ENCODE data around the gene NNAT.
"Not testable (repeated sequence)": the region's sequence is repeated elsewhere in the genome, so short reads cannot be mapped to it uniquely, and the experiment has no call there.

NNAT gene

DNA sequence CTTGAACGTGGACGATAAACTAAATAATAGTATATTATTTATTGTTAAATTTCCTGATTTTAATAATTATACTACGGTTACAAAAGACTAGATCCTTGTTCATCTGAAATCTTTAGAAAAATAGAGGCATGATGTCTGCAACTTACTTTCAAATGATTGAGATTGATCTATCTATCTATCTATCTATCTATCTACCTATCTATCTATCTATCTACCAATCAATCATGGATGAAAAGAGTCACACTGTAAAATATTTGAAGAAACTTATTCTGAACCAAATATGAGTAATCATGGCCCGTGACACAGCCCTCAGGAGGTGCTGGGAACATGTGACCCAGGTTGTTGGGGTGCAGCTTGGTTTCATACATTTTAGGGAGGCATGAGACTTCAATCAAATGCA is 18.4 kb downstream of the NNAT start:
- in situ Hi-C loops (cut with MboI; ENCODE audit: low sequenced_read_pairs): loop anchor here (5.0 kb wide), 1 partner anchor 342 kb away; no protein-coding TSS in a partner anchor

DNA sequence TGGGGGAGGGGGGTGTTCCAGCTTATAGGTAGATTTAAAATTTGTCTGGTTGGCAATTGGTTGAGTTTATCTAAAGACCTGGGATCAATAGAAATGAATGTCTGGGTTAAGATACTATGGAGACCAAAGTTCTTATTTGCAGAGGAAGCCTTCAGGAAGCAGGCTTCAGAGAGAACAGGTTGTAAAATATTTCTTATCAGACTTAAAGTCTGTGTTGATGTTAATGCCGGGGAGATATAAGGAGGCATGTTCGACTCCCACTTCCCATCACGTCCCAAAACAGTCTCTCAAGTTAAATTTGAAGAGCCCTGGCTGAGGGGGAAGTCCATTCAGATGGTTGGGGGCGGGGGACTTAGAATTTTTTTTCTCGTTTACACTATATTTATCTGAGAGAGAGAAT is 19.0 kb downstream of the NNAT start:
- in situ Hi-C loops (cut with MboI; ENCODE audit: low sequenced_read_pairs): no loop called here

GRCh38 chr20:37540838-37541237 is 19.8 kb downstream of the NNAT start:
- in situ Hi-C loops (cut with MboI; ENCODE audit: low sequenced_read_pairs): not testable (repeated sequence)

- in situ Hi-C loops (cut with MboI; ENCODE audit: low sequenced_read_pairs): no loop called here
These were observed 20.3 kb downstream of the NNAT start for GRCh38 chr20:37541326-37541725.

- in situ Hi-C loops (cut with MboI; ENCODE audit: low sequenced_read_pairs): no loop called here
These were observed 21.2 kb downstream of the NNAT start for GRCh38 chr20:37542281-37542680.

DNA sequence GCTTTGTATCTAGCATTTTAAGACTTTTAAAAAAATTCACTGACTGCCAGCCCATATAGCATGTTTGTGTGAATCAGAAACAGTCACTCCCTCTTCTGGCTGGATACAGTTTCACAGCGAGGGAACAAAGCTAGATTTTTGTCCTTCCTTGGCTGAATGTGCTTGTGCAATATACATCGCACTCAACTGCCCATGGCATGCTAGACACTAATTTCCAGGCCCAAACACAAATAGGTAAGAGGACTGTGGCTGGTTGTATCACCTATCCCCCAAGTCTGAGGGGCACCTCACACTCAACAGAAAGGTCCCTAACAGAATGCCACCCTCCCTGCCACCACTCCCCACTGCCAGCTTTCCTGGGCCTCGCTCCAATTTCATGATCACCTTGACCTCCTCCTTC is 22.8 kb downstream of the NNAT start:
- in situ Hi-C loops (cut with MboI; ENCODE audit: low sequenced_read_pairs): no loop called here

DNA sequence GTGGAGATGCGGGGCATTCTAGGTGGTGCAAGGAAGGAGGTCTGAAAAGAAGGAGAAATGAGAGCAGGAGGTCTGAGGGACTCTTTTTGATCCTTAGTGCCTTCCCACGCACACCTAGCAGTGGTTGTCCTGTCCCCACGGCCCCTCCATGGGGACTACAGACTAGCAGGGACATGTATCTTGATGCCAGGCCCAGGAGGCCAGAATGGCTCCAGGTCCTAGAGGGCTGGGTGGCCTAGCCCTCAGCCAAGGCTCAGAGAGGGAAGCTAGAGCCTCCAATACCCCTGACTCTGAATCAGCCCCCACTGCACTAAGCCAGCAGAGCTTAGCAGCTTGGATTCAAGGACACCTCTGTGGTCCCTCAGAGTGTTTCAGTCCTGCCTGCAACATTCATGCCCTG is 23.3 kb downstream of the NNAT start:
- in situ Hi-C loops (cut with MboI; ENCODE audit: low sequenced_read_pairs): no loop called here

DNA sequence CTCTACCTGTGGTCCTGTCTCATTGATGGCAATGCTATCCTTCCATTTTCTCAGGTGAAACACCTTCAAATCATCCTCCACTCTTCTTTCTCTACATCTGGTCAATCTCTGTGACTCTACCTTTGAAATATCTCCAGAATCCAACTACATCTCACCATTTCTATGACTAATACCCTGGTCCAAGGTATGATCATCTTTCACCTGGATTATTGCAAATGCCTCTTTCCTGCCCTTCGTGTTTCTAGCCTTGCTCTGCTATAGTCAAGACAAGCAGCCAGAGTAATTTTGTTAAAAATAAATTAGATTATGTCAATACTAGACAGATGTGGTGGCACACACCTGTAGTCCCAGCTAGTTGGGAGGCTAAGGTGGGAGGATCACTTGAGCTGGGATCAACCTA is 24.5 kb downstream of the NNAT start:
- in situ Hi-C loops (cut with MboI; ENCODE audit: low sequenced_read_pairs): no loop called here

- in situ Hi-C loops (cut with MboI; ENCODE audit: low sequenced_read_pairs): no loop called here
These were observed 26.9 kb downstream of the NNAT start for GRCh38 chr20:37547912-37548311.

DNA sequence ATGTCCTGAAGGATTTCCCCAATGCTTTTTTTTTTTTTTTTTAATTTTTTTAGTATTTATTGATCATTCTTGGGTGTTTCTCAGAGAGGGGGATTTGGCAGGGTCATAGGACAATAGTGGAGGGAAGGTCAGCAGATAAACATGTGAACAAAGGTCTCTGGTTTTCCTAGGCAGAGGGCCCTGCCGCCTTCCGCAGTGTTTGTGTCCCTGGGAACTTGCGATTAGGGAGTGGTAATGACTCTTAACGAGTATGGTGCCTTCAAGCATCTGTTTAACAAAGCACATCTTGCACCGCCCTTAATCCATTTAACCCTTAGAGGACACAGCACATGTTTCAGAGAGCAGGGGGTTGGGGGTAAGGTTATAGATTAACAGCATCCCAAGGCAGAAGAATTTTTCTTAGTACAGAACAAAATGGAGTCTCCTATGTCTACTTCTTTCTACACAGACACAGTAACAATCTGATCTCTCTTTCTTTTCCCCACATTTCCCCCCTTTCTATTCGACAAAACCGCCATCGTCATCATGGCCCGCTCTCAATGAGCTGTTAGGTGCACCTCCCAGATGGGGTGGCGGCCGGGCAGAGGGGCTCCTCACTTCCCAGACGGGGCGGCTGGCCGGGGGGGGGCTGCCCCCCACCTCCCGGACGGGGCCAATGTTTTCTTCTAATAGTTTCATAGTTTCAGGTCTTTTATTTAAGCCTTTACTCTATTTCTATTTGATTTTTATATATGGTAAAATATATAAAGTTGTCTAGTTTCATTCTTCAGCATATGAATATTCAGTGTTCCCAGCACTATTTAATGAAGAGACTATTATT is 29.3 kb downstream of the NNAT start:
- in situ Hi-C loops (cut with MboI; ENCODE audit: low sequenced_read_pairs): loop anchor here (25.0 kb wide), 2 partner anchors 687 to 862 kb away; no protein-coding TSS in a partner anchor

DNA sequence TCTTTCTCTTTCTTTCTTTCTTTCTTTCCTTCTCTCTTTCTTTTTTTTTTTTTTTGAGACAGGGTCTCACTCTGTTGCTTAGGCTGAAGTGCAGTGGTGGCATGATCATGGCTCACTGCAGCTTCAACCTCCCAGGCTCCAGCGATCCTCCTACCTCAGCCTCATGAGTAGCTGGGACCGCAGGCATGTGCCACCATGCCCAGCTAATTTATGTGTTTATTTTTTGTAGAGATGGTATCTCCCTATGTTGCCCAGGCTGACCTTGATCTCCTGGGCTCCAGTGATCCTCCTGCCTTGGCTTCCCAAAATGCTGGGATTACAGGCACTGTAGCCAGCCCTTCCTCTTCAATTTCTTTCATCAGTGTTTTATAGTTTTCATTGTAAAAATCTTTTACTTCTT is 30.6 kb downstream of the NNAT start:
- in situ Hi-C loops (cut with MboI; ENCODE audit: low sequenced_read_pairs): loop anchor here (25.0 kb wide), 2 partner anchors 686 to 861 kb away; no protein-coding TSS in a partner anchor

DNA sequence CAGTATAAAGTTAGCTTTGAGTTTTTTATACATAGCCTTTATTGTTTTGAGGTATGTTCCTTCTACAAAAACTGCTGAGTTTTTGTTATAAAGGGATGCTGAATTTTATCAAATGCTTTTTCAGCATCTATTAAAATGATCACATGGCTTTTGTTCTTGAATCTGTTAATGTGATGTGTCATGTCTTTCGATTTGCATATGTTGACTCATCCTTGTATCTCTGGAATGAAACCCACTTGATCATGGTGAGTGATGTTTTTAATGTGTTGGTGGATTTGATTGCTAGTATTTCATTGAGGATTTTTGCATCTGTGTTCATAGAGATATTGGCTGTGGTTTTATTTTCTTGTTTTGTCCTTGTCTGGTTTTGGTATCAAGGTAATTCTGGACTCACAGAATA is 31.4 kb downstream of the NNAT start:
- in situ Hi-C loops (cut with MboI; ENCODE audit: low sequenced_read_pairs): loop anchor here (25.0 kb wide), 2 partner anchors 685 to 860 kb away; no protein-coding TSS in a partner anchor

DNA sequence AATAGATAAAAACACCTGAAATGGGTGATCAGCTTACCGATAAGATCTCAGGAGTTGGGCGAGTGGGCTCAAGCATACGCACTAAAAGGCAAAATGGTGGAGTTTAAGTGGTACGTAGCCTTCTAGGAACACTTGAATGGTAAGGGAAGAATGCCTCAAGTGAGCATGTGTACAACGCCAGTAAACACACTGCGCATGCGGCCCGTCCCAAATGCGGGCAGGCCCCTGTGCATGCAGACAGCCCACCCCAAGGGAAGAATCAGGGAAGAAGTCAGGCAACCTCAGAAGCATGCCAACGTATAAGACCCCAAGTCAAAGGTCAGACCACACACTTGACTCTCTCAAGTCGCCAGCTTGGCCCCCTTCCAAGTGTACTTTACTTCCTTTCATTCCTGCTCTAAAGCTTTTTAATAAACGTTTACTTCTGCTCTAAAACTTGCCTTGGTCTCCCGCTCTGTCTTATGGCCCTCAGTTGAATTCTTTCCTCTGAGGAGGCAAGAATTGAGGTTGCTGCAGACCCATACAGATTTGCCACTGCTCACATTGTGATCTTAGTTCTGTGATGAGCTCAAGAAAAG is 33.8 kb downstream of the NNAT start:
- in situ Hi-C loops (cut with MboI; ENCODE audit: low sequenced_read_pairs): loop anchor here (25.0 kb wide), 2 partner anchors 682 to 857 kb away; no protein-coding TSS in a partner anchor

DNA sequence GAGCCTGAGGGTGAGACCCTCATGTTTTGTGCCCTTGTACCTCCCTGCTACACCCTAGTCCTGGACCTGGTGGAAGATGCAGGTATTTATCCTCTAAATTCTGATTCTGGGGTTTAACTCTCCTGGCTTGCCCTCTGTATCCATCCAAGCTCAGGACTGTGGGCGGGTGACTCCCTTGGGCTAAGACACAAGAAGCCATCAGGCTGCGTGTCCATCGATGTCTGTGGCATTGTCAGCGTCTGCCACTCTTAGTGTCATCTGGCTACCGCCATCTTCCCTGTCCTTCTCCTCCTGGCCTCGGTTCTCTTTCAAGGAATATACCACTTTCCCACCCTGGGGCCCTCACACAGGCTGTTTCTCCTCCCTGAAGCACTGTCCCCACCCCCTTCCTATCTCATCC is 35.5 kb downstream of the NNAT start:
- in situ Hi-C loops (cut with MboI; ENCODE audit: low sequenced_read_pairs): loop anchor here (25.0 kb wide), 2 partner anchors 681 to 856 kb away; no protein-coding TSS in a partner anchor

- in situ Hi-C loops (cut with MboI; ENCODE audit: low sequenced_read_pairs): loop anchor here (25.0 kb wide), 2 partner anchors 679 to 854 kb away; no protein-coding TSS in a partner anchor
These were observed 37.3 kb downstream of the NNAT start for GRCh38 chr20:37558306-37558705.

GRCh38 chr20:37558779-37559178 is 37.7 kb downstream of the NNAT start:
- in situ Hi-C loops (cut with MboI; ENCODE audit: low sequenced_read_pairs): loop anchor here (25.0 kb wide), 2 partner anchors 679 to 854 kb away; no protein-coding TSS in a partner anchor

- in situ Hi-C loops (cut with MboI; ENCODE audit: low sequenced_read_pairs): loop anchor here (10.0 to 25.0 kb wide), 3 partner anchors 435 to 853 kb away; no protein-coding TSS in a partner anchor
These were observed 38.4 kb downstream of the NNAT start for GRCh38 chr20:37559312-37560027.

GRCh38 chr20:37560629-37561028 is 39.6 kb downstream of the NNAT start:
- in situ Hi-C loops (cut with MboI; ENCODE audit: low sequenced_read_pairs): loop anchor here (10.0 to 25.0 kb wide), 3 partner anchors 434 to 852 kb away; no protein-coding TSS in a partner anchor

DNA sequence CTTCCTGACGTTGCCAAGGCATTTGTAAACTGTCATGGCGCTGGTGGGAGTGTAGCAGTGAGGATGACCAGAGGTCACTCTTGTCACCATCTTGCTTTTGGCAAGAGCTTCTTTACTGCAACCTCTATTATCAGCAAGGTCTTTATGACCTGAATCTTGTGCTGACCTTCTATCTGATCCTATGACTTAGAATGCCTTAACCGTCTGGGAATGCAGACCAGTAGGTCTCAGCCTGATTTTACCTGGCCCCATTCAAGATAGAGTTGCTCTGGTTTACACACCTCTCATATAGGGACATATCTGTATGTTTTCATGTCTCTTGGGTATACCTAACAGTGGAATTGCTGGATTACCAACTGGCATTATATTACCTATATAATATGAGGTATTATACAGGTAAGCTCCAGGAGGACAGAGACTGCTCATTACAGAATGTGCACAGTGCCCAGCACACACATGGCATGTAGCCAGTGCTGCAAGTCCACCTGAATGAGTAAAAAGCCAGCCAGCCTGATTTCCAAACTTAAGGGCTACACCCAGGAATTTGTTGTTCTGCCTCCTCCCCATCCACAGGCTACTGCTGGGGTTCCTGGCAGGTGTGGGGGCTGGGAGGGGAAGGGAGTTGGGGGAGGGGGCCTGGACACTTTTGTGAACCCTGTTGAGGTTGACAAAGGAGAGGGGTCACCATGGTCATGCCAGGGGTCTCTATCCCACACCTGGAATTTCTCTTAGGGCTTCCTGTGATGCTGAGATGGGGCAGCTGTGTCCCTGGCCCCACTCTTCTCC is 41.8 kb downstream of the NNAT start:
- in situ Hi-C loops (cut with MboI; ENCODE audit: low sequenced_read_pairs): loop anchor here (10.0 to 25.0 kb wide), 3 partner anchors 432 to 849 kb away; no protein-coding TSS in a partner anchor

- in situ Hi-C loops (cut with MboI; ENCODE audit: low sequenced_read_pairs): loop anchor here (10.0 to 25.0 kb wide), 3 partner anchors 431 to 848 kb away; no protein-coding TSS in a partner anchor
These were observed 43.0 kb downstream of the NNAT start for GRCh38 chr20:37564016-37564387.

Measured in HL-60/S4 treated with retinoic acid at 250 ng/mL for 4 days and 3 days (cell line).